GM19328 (cell line): ENCODE results near the gene CYSLTR2.
"Not testable (repeated sequence)": the region's sequence is repeated elsewhere in the genome, so short reads cannot be mapped to it uniquely, and the experiment has no call there.

Experiments used
- ATAC-seq: cut with Tn5 transposase; IDR thresholded peaks from one replicate; pipeline ENCODE4 v1.9.1; 2021; ENCODE audit warnings: mild to moderate bottlenecking, moderate library complexity; ENCODE audit not compliant: unreplicated experiment

CYSLTR2 gene

DNA sequence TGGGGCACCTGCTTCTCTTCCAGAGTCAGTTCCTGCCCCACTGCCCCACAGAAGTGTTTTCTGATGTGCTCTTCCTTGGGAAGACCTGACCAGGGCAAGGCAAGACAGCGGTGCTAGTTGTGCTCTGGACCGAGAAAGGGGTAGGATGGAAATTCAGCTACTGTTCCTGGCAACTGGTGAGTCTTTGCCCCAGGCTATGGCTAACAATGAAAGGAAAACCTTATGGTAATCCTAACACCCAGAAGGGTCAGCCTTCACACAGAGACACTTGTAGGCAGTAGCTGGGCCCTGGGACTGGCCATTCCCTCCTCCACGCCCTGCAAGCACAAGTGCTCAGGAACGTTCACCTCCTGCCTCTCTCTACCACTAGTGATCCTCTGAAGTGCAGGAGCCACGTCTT is 9.6 kb upstream of the CYSLTR2 start:
- ATAC-seq = no peak

- no peak for ATAC-seq
Measured at GRCh38 chr13:48644951-48645350, 8.8 kb upstream of the CYSLTR2 start.

- no peak for ATAC-seq
Measured at GRCh38 chr13:48645845-48646244, 7.9 kb upstream of the CYSLTR2 start.

DNA sequence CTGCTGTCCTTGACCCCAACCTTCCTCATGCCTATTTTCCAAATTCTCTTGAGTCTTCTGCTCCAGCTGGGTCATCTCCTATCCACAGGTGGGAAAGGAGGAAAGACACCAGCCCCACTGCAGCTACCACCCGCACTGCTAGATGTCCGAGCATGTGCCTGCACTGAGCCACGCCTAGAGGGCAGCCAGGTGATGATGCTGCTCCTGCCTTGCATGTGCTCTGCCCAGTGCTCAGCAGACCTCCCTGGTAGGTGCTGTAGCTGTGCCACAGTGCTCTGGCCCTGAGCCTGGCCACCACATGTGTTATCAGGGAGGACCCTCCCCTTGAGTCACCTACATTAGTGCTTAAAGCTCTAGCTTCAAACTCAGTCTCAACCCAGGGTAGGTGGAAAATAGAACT is 6.9 kb upstream of the CYSLTR2 start:
- ATAC-seq = no peak

DNA sequence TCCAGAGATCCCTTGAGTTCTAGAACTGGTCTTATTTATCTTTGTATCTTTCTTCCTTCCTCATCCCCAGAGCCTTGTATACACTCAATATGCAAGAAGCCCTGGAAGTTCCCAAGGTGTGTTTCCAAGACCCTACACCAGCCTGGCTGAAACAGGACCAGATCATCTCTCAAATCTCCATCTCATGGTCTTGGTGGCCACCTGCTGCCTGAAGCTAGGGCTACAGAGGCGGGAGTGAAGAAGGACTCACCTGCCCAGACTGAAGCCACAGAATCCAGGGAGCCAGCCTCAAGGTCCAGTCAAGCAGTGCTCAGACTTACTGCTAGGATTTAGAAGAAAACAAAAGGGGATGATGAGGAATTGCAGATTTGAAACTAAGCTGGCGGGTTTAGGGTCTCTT is 6.1 kb upstream of the CYSLTR2 start:
- no peak for ATAC-seq

DNA sequence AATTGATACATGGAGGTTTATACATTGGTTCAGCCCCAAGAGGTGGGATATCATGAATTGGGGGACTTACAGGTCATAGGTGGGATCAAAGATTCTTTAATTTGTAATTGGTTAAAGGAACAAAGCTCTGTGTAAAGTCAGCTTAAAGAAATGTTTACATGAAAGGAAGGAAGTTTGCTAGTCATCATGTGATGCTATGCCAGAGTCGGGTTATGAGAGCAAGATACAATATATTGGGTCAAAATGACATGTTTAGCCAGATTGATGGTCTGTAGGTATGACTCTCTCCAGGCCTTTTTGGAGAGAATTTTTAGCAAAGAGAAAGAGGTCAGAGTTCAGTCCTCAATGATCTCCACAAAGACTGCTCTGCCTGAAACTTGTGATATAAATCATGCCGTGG is 5.3 kb upstream of the CYSLTR2 start:
- ATAC-seq = no peak

- no peak for ATAC-seq
Measured at GRCh38 chr13:48652851-48653471, 768 bp upstream of the CYSLTR2 start.

GRCh38 chr13:48654511-48654910 is 782 bp downstream of the CYSLTR2 start:
- no peak for ATAC-seq

DNA sequence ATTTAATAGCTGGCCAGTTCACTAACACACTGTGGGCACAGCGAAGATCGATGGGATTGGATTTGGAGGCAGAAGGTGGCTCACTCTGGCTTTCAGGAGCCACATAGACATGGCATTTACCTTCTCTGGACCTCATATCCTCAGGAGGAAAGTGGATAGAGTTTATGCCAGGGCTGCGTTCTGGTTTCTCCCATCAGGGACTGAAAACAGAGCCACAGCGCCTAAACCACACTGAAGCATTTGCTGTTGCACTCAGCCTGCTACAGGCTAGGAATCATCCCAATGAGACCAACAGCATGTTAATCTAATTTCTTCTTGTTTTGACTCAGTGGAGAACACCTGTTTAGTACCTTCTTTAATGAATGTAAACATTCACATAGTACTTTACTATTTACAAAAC is 1.6 kb downstream of the CYSLTR2 start:
- no peak for ATAC-seq

DNA sequence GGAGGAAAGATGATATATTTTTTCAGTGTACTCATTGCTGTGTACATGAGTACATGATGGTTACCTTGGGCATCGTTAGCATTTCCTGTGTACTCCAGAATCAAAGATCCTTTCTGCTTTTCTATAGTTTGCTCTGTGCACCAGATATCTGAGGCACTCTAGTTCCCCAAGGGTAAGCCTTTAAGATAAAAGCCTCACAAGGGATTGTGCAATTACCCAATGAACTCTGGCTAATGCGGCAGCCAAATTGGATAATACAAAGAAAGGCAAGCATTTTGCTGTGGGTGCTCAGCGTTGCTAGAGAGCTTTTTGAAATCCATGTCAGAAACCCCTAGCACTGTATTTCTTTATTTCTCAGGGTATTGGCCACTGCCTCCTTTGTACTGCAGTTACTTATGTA is 2.9 kb downstream of the CYSLTR2 start:
- ATAC-seq = no peak

- ATAC-seq = no peak
Measured at GRCh38 chr13:48660361-48661076, 6.8 kb downstream of the CYSLTR2 start.

- ATAC-seq = no peak
Measured at GRCh38 chr13:48661107-48661506, 7.4 kb downstream of the CYSLTR2 start.

- no peak for ATAC-seq
Measured at GRCh38 chr13:48662226-48662625, 8.5 kb downstream of the CYSLTR2 start.

- ATAC-seq = no peak
Measured at GRCh38 chr13:48667136-48667535, 13.4 kb downstream of the CYSLTR2 start.

DNA sequence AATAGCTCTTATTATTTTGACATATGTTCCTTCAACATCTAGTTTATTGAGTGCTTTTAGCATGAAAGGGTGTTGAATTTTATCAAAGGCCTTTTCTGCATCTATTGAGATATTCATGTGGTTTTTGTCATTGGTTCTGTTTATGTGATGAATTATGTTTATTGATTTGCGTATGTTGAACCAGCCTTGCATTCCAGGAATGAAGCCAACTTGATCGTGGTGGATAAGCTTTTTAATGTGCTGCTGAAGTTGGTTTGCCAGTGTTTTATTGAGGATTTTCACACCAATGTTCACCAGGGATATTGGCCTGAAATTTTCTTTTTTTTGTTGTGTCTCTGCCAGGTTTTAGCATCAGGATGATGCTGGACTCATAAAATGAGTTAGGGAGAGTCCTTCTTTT is 17.7 kb downstream of the CYSLTR2 start:
- not testable (repeated sequence) for ATAC-seq

- ATAC-seq = no peak
Measured at GRCh38 chr13:48675247-48675646, 21.5 kb downstream of the CYSLTR2 start.

- no peak for ATAC-seq
Measured at GRCh38 chr13:48678316-48678715, 24.6 kb downstream of the CYSLTR2 start.

GRCh38 chr13:48679941-48680680 is 26.4 kb downstream of the CYSLTR2 start:
- ATAC-seq = no peak

GRCh38 chr13:48680756-48681392 is 27.1 kb downstream of the CYSLTR2 start:
- no peak for ATAC-seq

GRCh38 chr13:48681905-48682304 is 28.2 kb downstream of the CYSLTR2 start:
- ATAC-seq = no peak

- no peak for ATAC-seq
Measured at GRCh38 chr13:48682436-48682835, 28.7 kb downstream of the CYSLTR2 start.
